NT2/D1 (cell line): ENCODE data around the gene KCNH2.

Source experiments
- SUZ12 ChIP-seq: IDR thresholded peaks from 2 replicates; pipeline ENCODE4 v1.6.1; 2011; ENCODE audit not compliant: insufficient read length, insufficient read depth; ENCODE audit errors: extremely low read depth
- YY1 ChIP-seq: IDR thresholded peaks from 2 replicates; pipeline ENCODE4 v1.6.1; 2011; ENCODE audit not compliant: insufficient read length, insufficient read depth
- ZNF274 ChIP-seq: IDR thresholded peaks from 2 replicates; pipeline ENCODE4 v1.6.1; 2011; ENCODE audit warnings: mild to moderate bottlenecking, low read depth, low read length

- TF ChIP-seq ZNF274: no peak
- no peak for TF ChIP-seq SUZ12
- no peak for TF ChIP-seq YY1
Measured at GRCh38 chr7:150919160-150919559, 59.0 kb downstream of the KCNH2 start.
